HG03565 (cell line): ENCODE results near the gene TCN1.

Experiments
- ATAC-seq: cut with Tn5 transposase; IDR thresholded peaks from one replicate; pipeline ENCODE4 v1.9.1; 2021; ENCODE audit warnings: mild to moderate bottlenecking, moderate library complexity; ENCODE audit not compliant: unreplicated experiment

TCN1 gene

GRCh38 chr11:59810189-59810910 is 55.9 kb downstream of the TCN1 start, which contains the start of gene MRPL16:
Gene MRPL16, minus strand, starts transcription at chr11:59810778. Its CDS starts 120 bp downstream, at chr11:59810658.
- peak; percentile 95 for ATAC-seq

- ATAC-seq = no peak
Observed at GRCh38 chr11:59807047-59807610, 59.2 kb downstream of the TCN1 start.

- no peak for ATAC-seq
Observed at GRCh38 chr11:59804061-59804460, 62.2 kb downstream of the TCN1 start.
